IMR-90 (cell line): ENCODE measurements around the gene PLCB4. TPM values are rescaled to one million over a fixed set of nuclear protein-coding genes. Genes with fewer than 3 reads are reported as not detected.
A peak's percentile ranks its signal among the peaks of the same experiment; 100 is the strongest.

ENCODE experiments used
- ATAC-seq: fragments of 200-7000 bp; cut with Tn5 transposase; 2 replicates; pipeline ENCODE4 v1.9.1; 2020; ENCODE audit warnings: low read depth, mild to moderate bottlenecking, moderate library complexity
- BruUV-seq: library from RNA; stranded (reverse); fragments of 400-500 nt; replicated peaks from 2 replicates; lab custom pipeline; 2021; lab: Mats Ljungman, UMichigan
- CTCF ChIA-PET: fragments of 300-600 bp; formaldehyde crosslinking; extraction: SDS; loops from one replicate; lab custom pipeline; 2021; ENCODE audit warnings: antibody characterized with exemption; lab: Yijun Ruan, JAX
- POLR2A ChIA-PET: fragments of 300-600 bp; sonication (Branson Sonifier 250); formaldehyde crosslinking; loops from one replicate; lab custom pipeline; 2022; ENCODE audit warnings: antibody characterized with exemption; ENCODE audit not compliant: unreplicated experiment; lab: Charles Lee
- DNase-seq: peaks from one replicate; pipeline ENCODE4 v3.0.0; 2013
- H2AFZ ChIP-seq: replicated peaks from 2 replicates; pipeline ENCODE3; 2013; ENCODE audit warnings: low read length, mild to moderate bottlenecking; ENCODE audit not compliant: poor library complexity
- H2AK5ac ChIP-seq: 2 replicates; pipeline ENCODE4 v1.6.1; 2013; ENCODE audit warnings: low read depth, low read length, inconsistent platforms
- H2AK9ac ChIP-seq: replicated peaks from 2 replicates; pipeline ENCODE3; 2013; ENCODE audit warnings: mild to moderate bottlenecking, low read depth, low read length, moderate library complexity; ENCODE audit not compliant: poor library complexity
- H2BK120ac ChIP-seq: 2 replicates; pipeline ENCODE4 v1.6.1; 2013; ENCODE audit warnings: low read depth, low read length, inconsistent platforms
- H2BK15ac ChIP-seq: 3 replicates; pipeline ENCODE4 v1.6.1; 2013; ENCODE audit warnings: low read depth, low read length, inconsistent platforms
- H2BK20ac ChIP-seq: 2 replicates; pipeline ENCODE4 v1.6.1; 2013; ENCODE audit warnings: low read depth, mild to moderate bottlenecking, inconsistent platforms, low read length, moderate library complexity
- H2BK5ac ChIP-seq: 2 replicates; pipeline ENCODE4 v1.6.1; 2013; ENCODE audit warnings: mild to moderate bottlenecking, low read depth, low read length, inconsistent platforms; ENCODE audit not compliant: poor library complexity, severe bottlenecking
- H3K14ac ChIP-seq: replicated peaks from 2 replicates; pipeline ENCODE4 v1.6.1; 2013; ENCODE audit warnings: low read depth, low read length, inconsistent platforms
- H3K18ac ChIP-seq: 2 replicates; pipeline ENCODE4 v1.6.1; 2013; ENCODE audit warnings: low read depth, low read length, control low read depth
- H3K23ac ChIP-seq: 2 replicates; pipeline ENCODE4 v1.6.1; 2013; ENCODE audit warnings: low read depth, low read length, inconsistent platforms
- H3K27ac ChIP-seq: 2 replicates; pipeline ENCODE4 v1.5.1; 2013; ENCODE audit warnings: mild to moderate bottlenecking, control low read depth, low read length; ENCODE audit not compliant: insufficient read depth
- H3K27me3 ChIP-seq: 2 replicates; pipeline ENCODE4 v1.6.1; 2013; ENCODE audit warnings: low read length; ENCODE audit not compliant: control insufficient read depth, insufficient read depth
- H3K36me3 ChIP-seq: 2 replicates; pipeline ENCODE4 v1.6.1; 2013; ENCODE audit warnings: low read length, mixed read lengths; ENCODE audit not compliant: control insufficient read depth, insufficient read depth
- H3K4ac ChIP-seq: 2 replicates; pipeline ENCODE4 v1.6.1; 2013; ENCODE audit warnings: low read depth, low read length, inconsistent platforms
- H3K4me1 ChIP-seq: 2 replicates; pipeline ENCODE4 v1.6.1; 2013; ENCODE audit warnings: low read length, mixed read lengths; ENCODE audit not compliant: control insufficient read depth, insufficient read depth
- H3K4me2 ChIP-seq: 2 replicates; pipeline ENCODE4 v1.6.1; 2013; ENCODE audit warnings: low read depth, mild to moderate bottlenecking, control low read depth, low read length, moderate library complexity
- H3K4me3 ChIP-seq: 2 replicates; pipeline ENCODE4 v1.5.1; 2013; ENCODE audit warnings: low read depth, mild to moderate bottlenecking, control low read depth, low read length, moderate library complexity; ENCODE audit not compliant: insufficient read depth
- H3K56ac ChIP-seq: 2 replicates; pipeline ENCODE4 v1.6.1; 2013; ENCODE audit warnings: low read length, inconsistent platforms; ENCODE audit not compliant: insufficient read depth; ENCODE audit errors: extremely low read depth
- H3K79me1 ChIP-seq, 2 experiments: 2 replicates each; pipeline ENCODE4 v1.6.1; 2013; ENCODE audit warnings: low read length in 2 of 2, inconsistent platforms in 1 of 2, low read depth in 1 of 2
- H3K9ac ChIP-seq: 2 replicates; pipeline ENCODE4 v1.6.1; 2013; ENCODE audit warnings: low read depth, low read length, control low read depth
- H3K9me1 ChIP-seq: 2 replicates; pipeline ENCODE4 v1.6.1; 2013; ENCODE audit warnings: low read length, inconsistent platforms; ENCODE audit not compliant: insufficient read depth
- H3K9me3 ChIP-seq: 2 replicates; pipeline ENCODE4 v1.6.1; 2013; ENCODE audit warnings: low read length; ENCODE audit not compliant: control insufficient read depth, insufficient read depth
- H4K20me1 ChIP-seq: 2 replicates; pipeline ENCODE4 v1.6.1; 2013; ENCODE audit warnings: low read length, inconsistent platforms; ENCODE audit not compliant: insufficient read depth
- H4K5ac ChIP-seq: 2 replicates; pipeline ENCODE4 v1.6.1; 2013; ENCODE audit warnings: mild to moderate bottlenecking, low read depth, low read length, control low read depth
- H4K8ac ChIP-seq, 2 experiments: 2 replicates each; pipeline ENCODE4 v1.6.1; 2013; ENCODE audit warnings: low read depth in 2 of 2, low read length in 2 of 2, control low read depth in 1 of 2, inconsistent platforms in 1 of 2
- H4K91ac ChIP-seq: 2 replicates; pipeline ENCODE4 v1.6.1; 2013; ENCODE audit warnings: low read depth, low read length, inconsistent platforms; ENCODE audit not compliant: insufficient read depth
- CEBPB ChIP-seq: IDR thresholded peaks from 2 replicates; pipeline ENCODE4 v1.6.1; 2012; ENCODE audit warnings: low read depth, low read length, improper control_type of control experiment
- FOS ChIP-seq: fragments of 150-350 bp; IDR thresholded peaks from 2 replicates; pipeline ENCODE4 v1.6.1; 2016; ENCODE audit warnings: low read depth, low read length
- MAZ ChIP-seq: IDR thresholded peaks from 2 replicates; pipeline ENCODE4 v1.6.1; 2012; ENCODE audit warnings: low read depth, mild to moderate bottlenecking, low read length, improper control_type of control experiment, moderate library complexity, borderline replicate concordance
- RCOR1 ChIP-seq: IDR thresholded peaks from 2 replicates; pipeline ENCODE4 v1.6.1; 2012; ENCODE audit warnings: mild to moderate bottlenecking, low read length, improper control_type of control experiment; ENCODE audit not compliant: insufficient replicate concordance
- RFX5 ChIP-seq: IDR thresholded peaks from 2 replicates; pipeline ENCODE4 v1.8.0; 2012; ENCODE audit warnings: low read depth, mild to moderate bottlenecking, low read length, moderate library complexity
- WGBS, 2 experiments: methylation state at CpG; one replicate each; pipeline versions ENCODE4 v1.1.5 to v1.1.7; 2013; ENCODE audit warnings: missing lambda C conversion rate in 2 of 2; ENCODE audit not compliant: insufficient read length in 1 of 2; ENCODE audit errors: extremely low coverage in 2 of 2; 5-methylcytosine and 5-hydroxymethylcytosine counted together
- dilution Hi-C: fragments of 300-500 bp; cut with HindIII; formaldehyde crosslinking; loops from one replicate; pipeline ENCODE4 v1.14.3; 2018; ENCODE audit warnings: low sequenced_read_pairs; ENCODE audit not compliant: unreplicated experiment
- in situ Hi-C: fragments of 300-500 bp; cut with MboI; formaldehyde crosslinking; loops from 3 replicates; pipeline ENCODE4 v1.14.3; 2019; ENCODE audit warnings: low sequenced_read_pairs, inconsistent platforms, mixed read lengths
- intact Hi-C: fragments of 100-400 bp; cut with micrococcal nuclease; formaldehyde crosslinking; loops from 2 replicates; pipeline ENCODE4 v1.10.0; 2022
- polyA plus RNA-seq, 3 experiments: library from polyadenylated mRNA; depleted of rRNA; stranded (reverse); fragments of >200 nt; gene quantifications; 2 replicates each; pipeline ENCODE4 v1.2.3, GENCODE V29; 2012; ENCODE audit warnings: low replicate concordance in 1 of 3
- total RNA-seq: library from RNA; depleted of rRNA; stranded (reverse); fragments of >200 nt; gene quantifications from 2 replicates; pipeline ENCODE4 v1.2.3, GENCODE V29; 2012

PLCB4 gene
- total and polyA plus RNA-seq, 2 of the 4 experiments (the other 2 are of a cell fraction), result 12.5 to 24.0 TPM

DNA sequence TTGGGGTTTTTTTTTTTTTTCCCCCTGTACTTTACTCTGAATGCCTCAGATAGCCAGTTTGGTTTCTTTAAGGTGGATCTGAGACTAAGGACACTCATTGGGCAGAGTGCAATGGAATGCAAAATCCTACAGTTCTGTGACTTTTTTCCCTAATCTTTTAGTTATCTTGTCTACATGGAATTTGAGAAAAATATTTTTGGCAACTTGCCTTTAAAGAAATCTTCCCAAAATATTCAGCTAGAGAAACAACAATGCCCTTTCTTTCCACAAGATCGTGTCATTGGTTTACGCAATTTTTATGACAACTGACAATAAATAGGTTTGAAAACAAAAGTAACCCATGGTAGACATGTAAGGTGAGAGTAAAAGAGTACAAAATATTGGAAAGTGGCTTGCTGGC is 273.8 kb downstream of the PLCB4 start:
- ChIA-PET POLR2A (no interaction called here), CTCF (no interaction called here)
- no peak overlapping the region for H3K9ac ChIP-seq
- no TSS peak for BruUV-seq
- 0 out of 2 replicates have a peak, but pooled peaks have one; percentile 24 for ATAC-seq
- no peak overlapping the region for H2BK20ac ChIP-seq
- no peak overlapping the region for H4K91ac ChIP-seq
- H3K27ac ChIP-seq, result no peak overlapping the region
- H3K27me3 ChIP-seq, result no peaks in the 10 kb centered on the region
- no peak for TF ChIP-seq RFX5
- no peak for TF ChIP-seq FOS
- TF ChIP-seq RCOR1, result no peak
- TF ChIP-seq CEBPB, result 0 out of 2 replicates have a peak, but pooled peaks have one; percentile 10
- no peak for TF ChIP-seq MAZ
- H2AK5ac ChIP-seq, result no peak overlapping the region
- H3K9me1 ChIP-seq, result peaks cover 18% of the 10 kb centered on the region
- peaks cover 24 to 53% of the 10 kb centered on the region in 2 experiments; a peak in 3 of 4 replicates for H3K79me1 ChIP-seq
- no peak overlapping the region for H2BK5ac ChIP-seq
- no CpG with 5 or more reads among the region's 2 CpGs for WGBS, 2 experiments
- H3K4me1 ChIP-seq, result peaks cover 6% of the 10 kb centered on the region
- H3K9me3 ChIP-seq, result no peaks in the 10 kb centered on the region
- peaks cover 6% of the 10 kb centered on the region for H3K36me3 ChIP-seq
- H3K56ac ChIP-seq, result no peak overlapping the region
- H2AK9ac ChIP-seq, result no peak overlapping the region
- no peak overlapping the region for H3K4me2 ChIP-seq
- H4K20me1 ChIP-seq, result no peaks in the 10 kb centered on the region
- H3K18ac ChIP-seq, result no peak overlapping the region
- in situ Hi-C loops (no loop called here), intact Hi-C loops (no loop called here), dilution Hi-C loops (no loop called here)
- no peak for DNase-seq
- no peak overlapping the region for H4K8ac ChIP-seq
- H3K4ac ChIP-seq, result no peak overlapping the region
- H2AFZ ChIP-seq, result no peak overlapping the region
- no peak overlapping the region for H3K4me3 ChIP-seq
- H4K5ac ChIP-seq, result no peak overlapping the region
- H2BK15ac ChIP-seq, result no peak overlapping the region
- H3K14ac ChIP-seq, result no peak overlapping the region
- H2BK120ac ChIP-seq, result no peak overlapping the region
- H3K23ac ChIP-seq, result no peak overlapping the region
